H1 (cell line): Measurements from ENCODE around the gene CKS1B. TPM values are rescaled to one million over a fixed set of nuclear protein-coding genes. Genes with fewer than 3 reads are reported as not detected.

ENCODE experiments used
- BACH1 ChIP-seq: IDR thresholded peaks from 2 replicates; pipeline ENCODE4 v1.6.1; 2012; ENCODE audit warnings: low read length, improper control_type of control experiment
- CHD1 ChIP-seq: IDR thresholded peaks from 2 replicates; pipeline ENCODE4 v1.6.1; 2012; ENCODE audit warnings: low read depth, low read length, improper control_type of control experiment
- CREB1 ChIP-seq: IDR thresholded peaks from 2 replicates; pipeline ENCODE4 v1.6.1; 2012; ENCODE audit warnings: inconsistent platforms
- EGR1 ChIP-seq: IDR thresholded peaks from 2 replicates; pipeline ENCODE4 v1.6.1; 2011; ENCODE audit warnings: low read depth, low read length, borderline replicate concordance
- HDAC2 ChIP-seq, 2 experiments: fragments of 300-600 bp in 1 of 2; sonication (generic) in 1 of 2; IDR thresholded peaks; 2 replicates each; pipeline ENCODE4 v1.6.1; 2011 to 2012; ENCODE audit warnings: low read depth in 2 of 2, low read length in 2 of 2, mild to moderate bottlenecking in 2 of 2, moderate library complexity in 2 of 2, borderline replicate concordance in 1 of 2, inconsistent platforms in 1 of 2
- HDAC6 ChIP-seq: IDR thresholded peaks from one replicate; pipeline ENCODE4 v1.7.1; 2012; ENCODE audit warnings: low read depth, mild to moderate bottlenecking, inconsistent platforms, low read length, moderate library complexity
- JUN ChIP-seq: IDR thresholded peaks from 2 replicates; pipeline ENCODE4 v1.6.1; 2011; ENCODE audit warnings: low read depth, mild to moderate bottlenecking, improper control_type of control experiment, low read length
- KDM4A ChIP-seq: IDR thresholded peaks from one replicate; pipeline ENCODE4 v1.7.1; 2012; ENCODE audit warnings: low read depth, mild to moderate bottlenecking, moderate library complexity, low read length, inconsistent platforms; ENCODE audit not compliant: severe bottlenecking
- NRF1 ChIP-seq: IDR thresholded peaks from 2 replicates; pipeline ENCODE4 v1.6.1; 2011; ENCODE audit warnings: mild to moderate bottlenecking, low read depth, low read length, improper control_type of control experiment
- POLR2A ChIP-seq, 2 experiments: IDR thresholded peaks; 1 replicate in 1 of 2; 2 replicates in 1 of 2; pipeline ENCODE4 v1.6.1; 2011; ENCODE audit warnings: low read depth in 2 of 2, low read length in 2 of 2, mild to moderate bottlenecking in 2 of 2; ENCODE audit errors: control extremely low read depth in 1 of 2
- POLR2AphosphoS5 ChIP-seq: IDR thresholded peaks from 2 replicates; pipeline ENCODE4 v1.6.1; 2011; ENCODE audit warnings: low read depth, low read length
- RFX5 ChIP-seq: IDR thresholded peaks from 2 replicates; pipeline ENCODE4 v1.6.1; 2011; ENCODE audit warnings: low read depth, low read length, improper control_type of control experiment, borderline replicate concordance
- RXRA ChIP-seq: IDR thresholded peaks from 2 replicates; pipeline ENCODE4 v1.6.1; 2011; ENCODE audit warnings: low read depth, mild to moderate bottlenecking, low read length, moderate library complexity; ENCODE audit not compliant: insufficient read depth
- SAP30 ChIP-seq: fragments of 300-600 bp; sonication (generic); IDR thresholded peaks from 2 replicates; pipeline ENCODE4 v1.7.1; 2012; ENCODE audit warnings: low read length, moderate library complexity, mild to moderate bottlenecking, inconsistent platforms; ENCODE audit not compliant: insufficient read depth, insufficient replicate concordance
- SIRT6 ChIP-seq: IDR thresholded peaks from one replicate; pipeline ENCODE4 v1.7.1; 2012; ENCODE audit warnings: low read length, inconsistent platforms
- SIX5 ChIP-seq: IDR thresholded peaks from 2 replicates; pipeline ENCODE4 v1.6.1; 2011; ENCODE audit warnings: mild to moderate bottlenecking, low read depth, low read length
- SUZ12 ChIP-seq: fragments of 200-600 bp; sonication (generic); IDR thresholded peaks from 2 replicates; pipeline ENCODE4 v1.6.1; 2012; ENCODE audit warnings: mild to moderate bottlenecking, inconsistent platforms, low read length, moderate library complexity, mixed read lengths
- TAF1 ChIP-seq: IDR thresholded peaks from 2 replicates; pipeline ENCODE4 v1.6.1; 2011; ENCODE audit warnings: mild to moderate bottlenecking, low read depth, low read length
- TAF7 ChIP-seq: optimal IDR thresholded peaks from 2 replicates; pipeline ENCODE3; 2011; ENCODE audit warnings: low read depth, mild to moderate bottlenecking, inconsistent platforms, low read length, moderate library complexity, borderline replicate concordance
- TEAD4 ChIP-seq: IDR thresholded peaks from 2 replicates; pipeline ENCODE4 v1.6.1; 2012; ENCODE audit warnings: low read depth, low read length, inconsistent platforms, mixed read lengths
- YY1 ChIP-seq: IDR thresholded peaks from 2 replicates; pipeline ENCODE4 v1.6.1; 2011; ENCODE audit warnings: low read depth, mild to moderate bottlenecking, low read length
- ZNF274 ChIP-seq: IDR thresholded peaks from 2 replicates; pipeline ENCODE4 v1.7.0; 2012; ENCODE audit warnings: low read length, borderline replicate concordance; ENCODE audit errors: extremely low read depth
- polyA plus RNA-seq, 7 experiments: library from polyadenylated mRNA; depleted of rRNA in 3 of 7; stranded (reverse) in 5 of 7; unstranded in 2 of 7; fragments of >200 nt in 5 of 7; fragments of 200-250 nt in 2 of 7; gene quantifications; 1 replicate in 5 of 7; 2 replicates in 1 of 7; 4 replicates in 1 of 7; pipeline versions ENCODE4 v1.2.1 to v1.2.3, GENCODE V29; 2011 to 2013; ENCODE audit warnings: missing spikeins in 2 of 7, mixed read lengths in 2 of 7
- total RNA-seq: library from RNA; stranded (reverse); fragmentation: NEBNext Ultra II Directional; extraction: Animal tissue kit (Norgen Biotek cat#: 25700); gene quantifications from 2 replicates; pipeline ENCODE4 v1.2.1, GENCODE V29; 2021
- TF ChIP-seq, protein P1 (sequence below): IDR thresholded peaks from 2 replicates; pipeline ENCODE4 v1.6.1; 2012; ENCODE audit warnings: inconsistent platforms
- TF ChIP-seq, protein P2 (sequence below): IDR thresholded peaks from 2 replicates; pipeline ENCODE4 v1.6.1; 2012; ENCODE audit warnings: inconsistent platforms

The CKS1B gene
- total and polyA plus RNA-seq, 2 of the 8 experiments (the other 6 are each of a cell fraction or from before 2014, with no cell fraction given), result 294 to 1,025 TPM

DNA sequence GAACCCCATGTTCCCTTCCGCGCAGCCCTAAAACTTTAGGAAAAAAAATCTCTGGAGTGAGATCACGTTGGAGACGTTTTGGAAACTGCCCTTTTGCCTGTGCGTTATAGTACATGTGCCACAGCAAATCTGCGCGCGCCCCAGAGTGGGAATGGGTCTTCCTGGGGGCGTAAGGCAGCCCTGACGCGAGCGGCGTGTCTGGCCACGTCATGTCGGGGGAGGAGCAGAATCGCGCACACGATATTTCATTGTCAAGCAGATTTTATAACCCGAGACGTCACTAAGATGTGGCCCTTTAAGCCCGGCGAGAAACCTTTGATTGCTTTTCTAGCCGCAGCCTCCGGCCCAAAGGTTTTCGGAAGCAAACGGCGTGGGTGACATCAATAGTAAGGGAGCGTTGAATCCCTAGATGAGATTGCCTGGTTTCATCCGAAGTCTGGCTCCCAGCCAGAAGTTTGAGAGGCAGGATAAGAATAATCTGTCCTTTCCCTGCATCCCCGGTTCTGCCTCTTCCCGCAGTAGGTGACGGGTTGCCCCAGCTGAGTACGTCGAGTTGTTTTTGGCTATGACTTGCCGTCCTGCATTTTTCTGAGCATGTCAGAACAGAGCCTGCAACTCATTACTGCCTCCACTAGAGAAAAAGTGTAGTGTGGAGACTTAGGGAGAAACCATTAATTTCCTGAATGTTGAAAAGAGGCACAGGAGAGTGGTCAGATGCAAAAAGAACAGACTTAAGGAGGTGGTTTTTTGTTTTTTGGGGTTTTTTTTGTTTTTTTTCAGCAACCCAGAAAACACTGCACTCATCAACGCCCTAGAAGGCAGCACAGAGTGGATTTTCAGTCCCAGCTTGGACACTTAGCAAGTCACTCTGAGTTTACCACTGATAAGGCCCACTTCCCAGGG, 37.1 kb upstream of the CKS1B start (continued):
- no peak for TF ChIP-seq JUN
- no peak for TF ChIP-seq KDM4A
- TF ChIP-seq RFX5, result no peak
- TF ChIP-seq ZNF274, result no peak
- peak; percentile 97 for TF ChIP-seq CREB1
- TF ChIP-seq RXRA, result no peak
- TF ChIP-seq EGR1, result peak; percentile 57; the same call in 1 of the 2 replicates
- TF ChIP-seq SIX5, result no peak; the same call in 1 of the 2 replicates
- TF ChIP-seq POLR2AphosphoS5, result peak; percentile 62; the same call in 1 of the 2 replicates
- TF ChIP-seq POLR2A (IDR thresholded peaks at IDR 0.05; ENCODE audit: control extremely low read depth in 1 of 2, low read depth in 2 of 2, low read length in 2 of 2), result peak in 1 of 2 experiments; percentile 45; a peak in 1 of 3 replicates
- no peak for TF ChIP-seq HDAC2 (IDR thresholded peaks at IDR 0.05; ENCODE audit: borderline replicate concordance in 1 of 2, low read depth in 2 of 2, low read length in 2 of 2)
- no peak for TF ChIP-seq SAP30
- peak; percentile 83 for TF ChIP-seq BACH1
- TF ChIP-seq, protein P1, sequence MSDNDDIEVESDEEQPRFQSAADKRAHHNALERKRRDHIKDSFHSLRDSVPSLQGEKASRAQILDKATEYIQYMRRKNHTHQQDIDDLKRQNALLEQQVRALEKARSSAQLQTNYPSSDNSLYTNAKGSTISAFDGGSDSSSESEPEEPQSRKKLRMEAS, result no peak
- TF ChIP-seq NRF1, result no peak
- TF ChIP-seq SIRT6, result no peak
- no peak for TF ChIP-seq HDAC6
- TF ChIP-seq SUZ12, result no peak
- TF ChIP-seq, protein P2, sequence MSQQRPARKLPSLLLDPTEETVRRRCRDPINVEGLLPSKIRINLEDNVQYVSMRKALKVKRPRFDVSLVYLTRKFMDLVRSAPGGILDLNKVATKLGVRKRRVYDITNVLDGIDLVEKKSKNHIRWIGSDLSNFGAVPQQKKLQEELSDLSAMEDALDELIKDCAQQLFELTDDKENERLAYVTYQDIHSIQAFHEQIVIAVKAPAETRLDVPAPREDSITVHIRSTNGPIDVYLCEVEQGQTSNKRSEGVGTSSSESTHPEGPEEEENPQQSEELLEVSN, result no peak
- peak; percentile 92; the same call in 1 of the 2 replicates for TF ChIP-seq CHD1
- TF ChIP-seq TAF7, result peak; percentile 56
- 0 out of 2 replicates have a peak, but pooled peaks have one; percentile 34 for TF ChIP-seq TEAD4
- TF ChIP-seq TAF1, result peak; percentile 69; the same call in 1 of the 2 replicates
- TF ChIP-seq YY1, result no peak
